GM18498 (cell line): ENCODE results near the gene CTCF.

ENCODE experiments used
- ATAC-seq: cut with Tn5 transposase; IDR thresholded peaks from one replicate; pipeline ENCODE4 v1.9.1; 2021; ENCODE audit warnings: mild to moderate bottlenecking, moderate library complexity; ENCODE audit not compliant: unreplicated experiment

The CTCF gene

GRCh38 chr16:67594256-67594915, 32.1 kb downstream of the CTCF start:
- ATAC-seq: no peak

GRCh38 chr16:67594956-67595355, 32.6 kb downstream of the CTCF start:
- ATAC-seq: no peak

GRCh38 chr16:67598527-67598926, 36.2 kb downstream of the CTCF start:
- ATAC-seq: no peak

GRCh38 chr16:67605641-67606040, 43.3 kb downstream of the CTCF start:
- no peak for ATAC-seq

GRCh38 chr16:67606632-67607031, 44.3 kb downstream of the CTCF start:
- ATAC-seq: no peak

- no peak for ATAC-seq
Observed at GRCh38 chr16:67608364-67608763, 46.0 kb downstream of the CTCF start.

- ATAC-seq: no peak
Observed at GRCh38 chr16:67613808-67614207, 51.5 kb downstream of the CTCF start.

- no peak for ATAC-seq
Observed at GRCh38 chr16:67628216-67628615, 65.9 kb downstream of the CTCF start.

GRCh38 chr16:67632415-67633172, 70.3 kb downstream of the CTCF start:
- ATAC-seq: no peak

GRCh38 chr16:67636713-67637112, 74.4 kb downstream of the CTCF start:
- ATAC-seq: no peak

GRCh38 chr16:67637625-67638024, 75.3 kb downstream of the CTCF start:
- no peak for ATAC-seq

- no peak for ATAC-seq
Observed at GRCh38 chr16:67641779-67642708, 79.7 kb downstream of the CTCF start.

GRCh38 chr16:67644038-67644437, 81.7 kb downstream of the CTCF start:
- ATAC-seq: no peak

GRCh38 chr16:67645397-67646121, 83.2 kb downstream of the CTCF start:
- no peak for ATAC-seq

- no peak for ATAC-seq
Observed at GRCh38 chr16:67647111-67647651, 84.9 kb downstream of the CTCF start.

- ATAC-seq: no peak
Observed at GRCh38 chr16:67647681-67648080, 85.4 kb downstream of the CTCF start.

GRCh38 chr16:67648088-67648763, 85.9 kb downstream of the CTCF start:
- no peak for ATAC-seq

- ATAC-seq: no peak
Observed at GRCh38 chr16:67648764-67649407, 86.6 kb downstream of the CTCF start.

- no peak for ATAC-seq
Observed at GRCh38 chr16:67649494-67649931, 87.2 kb downstream of the CTCF start.
